HuH-7 (cell line): ENCODE data around the gene IL16.
"Not testable (repeated sequence)": the region's sequence is repeated elsewhere in the genome, so short reads cannot be mapped to it uniquely, and the experiment has no call there.

ENCODE experiments used
- DNase-seq: peaks from one replicate; pipeline ENCODE4 v3.0.0; 2011; ENCODE audit warnings: low spot score

IL16 gene

DNA sequence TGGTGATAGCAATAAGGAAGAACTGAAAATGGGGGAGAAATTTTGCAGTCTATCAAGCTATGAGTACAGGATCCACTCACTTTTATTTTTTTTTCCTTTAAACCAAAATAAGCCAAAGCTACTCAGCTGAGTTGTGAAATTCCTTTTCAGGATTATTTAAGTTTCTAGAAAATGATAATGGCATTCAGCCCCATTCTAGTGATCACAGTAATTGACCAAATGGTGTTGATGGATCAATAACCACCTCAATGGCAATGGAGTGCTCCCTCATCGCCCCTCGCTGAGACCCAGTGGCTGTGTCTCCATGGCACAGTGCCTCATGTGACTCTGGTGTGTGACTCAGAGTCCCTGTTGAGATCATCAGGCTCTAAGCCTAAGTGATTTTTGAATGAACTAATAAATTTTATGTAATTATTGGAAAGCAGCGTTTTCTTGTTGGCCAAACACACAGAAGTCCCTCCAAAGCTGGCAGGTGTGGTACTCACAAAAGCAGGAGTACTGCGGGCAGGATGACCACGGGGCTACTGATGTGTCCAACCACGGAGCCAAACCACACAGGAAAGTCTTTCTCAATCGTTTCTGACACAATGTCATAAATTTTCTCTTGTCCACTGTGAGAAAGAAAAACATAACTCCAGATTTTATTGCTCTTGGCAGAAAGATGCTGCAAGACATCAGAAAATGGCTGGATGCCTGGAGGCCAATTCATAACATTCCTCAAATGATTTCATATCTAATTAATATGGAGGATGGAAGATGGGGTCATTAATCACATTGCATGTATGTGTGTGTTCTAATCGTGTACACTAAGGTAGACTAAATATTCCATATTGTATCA is 141.7 kb downstream of the IL16 start:
- DNase-seq: no peak

DNA sequence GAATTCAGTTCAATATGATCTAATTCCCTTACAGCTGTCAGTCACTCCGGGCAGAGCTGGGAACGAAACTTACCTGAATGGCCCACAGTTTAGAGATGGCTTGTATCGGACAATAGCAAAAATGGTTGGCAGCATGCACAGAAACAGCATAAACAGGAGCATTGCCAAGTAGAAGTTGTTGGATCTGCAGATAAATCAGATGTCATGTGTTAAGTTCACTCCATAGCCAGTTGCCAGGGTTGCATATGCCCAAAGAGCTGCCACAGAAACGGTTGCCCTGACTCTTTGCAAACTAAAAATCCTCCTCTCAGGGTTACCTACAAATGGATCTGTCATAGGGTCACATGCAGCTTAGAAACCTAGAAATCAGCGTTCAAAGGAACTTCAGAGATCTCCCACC is 142.6 kb downstream of the IL16 start:
- DNase-seq: no peak

DNA sequence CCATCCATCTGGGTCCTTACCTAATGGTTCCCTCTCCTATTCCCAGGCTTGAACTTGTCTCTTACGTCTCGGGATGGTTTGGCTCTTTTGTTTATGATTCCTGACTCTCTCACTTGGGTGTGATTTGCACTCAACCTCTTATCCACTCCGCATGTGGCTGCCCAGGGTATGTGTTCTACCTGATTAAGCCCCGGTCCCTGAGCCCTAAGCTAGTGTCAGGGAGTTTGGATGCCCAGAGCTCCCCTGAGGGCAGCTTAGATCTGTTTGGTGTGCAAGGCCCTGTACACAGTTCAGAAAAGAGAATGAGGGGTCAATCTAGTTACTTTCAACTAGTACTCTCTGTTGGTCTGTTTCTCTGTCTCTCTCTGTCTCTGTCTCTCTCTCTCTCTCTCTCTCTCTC is 143.2 kb downstream of the IL16 start:
- DNase-seq: no peak

DNA sequence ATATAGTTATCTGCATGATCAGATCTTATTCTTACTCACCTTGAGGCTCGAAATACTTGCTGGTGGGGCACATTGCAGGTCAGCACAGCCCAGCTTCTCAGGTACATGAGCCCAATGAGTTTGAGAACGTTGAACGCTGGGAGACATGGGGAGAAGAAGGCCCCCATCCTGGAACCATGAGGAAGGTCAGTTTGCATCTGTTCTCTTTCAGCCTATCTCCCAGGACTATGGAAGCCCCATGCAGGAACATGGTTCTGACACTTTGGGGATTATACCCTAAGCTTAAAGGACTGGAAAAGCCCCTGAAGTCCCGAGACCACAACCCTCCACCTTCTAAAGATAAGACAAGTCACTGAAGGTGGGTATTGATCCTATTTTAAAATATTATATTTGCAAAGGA is 144.7 kb downstream of the IL16 start:
- DNase-seq: no peak

DNA sequence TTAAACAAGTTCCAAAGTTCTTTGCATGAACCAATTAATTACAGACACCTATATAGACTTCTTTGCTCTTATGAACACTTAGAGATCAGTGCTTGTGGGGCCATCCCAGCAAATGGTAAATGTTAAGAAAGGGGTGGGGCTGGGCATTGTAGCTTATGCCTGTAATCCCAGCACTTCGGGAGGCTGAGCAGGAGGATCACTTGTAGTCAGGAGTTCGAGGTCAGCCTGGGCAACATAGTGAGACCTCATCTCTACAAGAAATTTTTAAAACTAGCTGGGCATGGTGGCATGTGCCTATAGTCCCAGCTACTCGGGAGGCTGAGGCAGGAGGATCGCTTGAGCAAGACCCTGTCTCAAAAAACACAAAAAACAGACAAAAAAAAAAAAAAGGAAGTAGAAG is 146.7 kb downstream of the IL16 start:
- no peak for DNase-seq

DNA sequence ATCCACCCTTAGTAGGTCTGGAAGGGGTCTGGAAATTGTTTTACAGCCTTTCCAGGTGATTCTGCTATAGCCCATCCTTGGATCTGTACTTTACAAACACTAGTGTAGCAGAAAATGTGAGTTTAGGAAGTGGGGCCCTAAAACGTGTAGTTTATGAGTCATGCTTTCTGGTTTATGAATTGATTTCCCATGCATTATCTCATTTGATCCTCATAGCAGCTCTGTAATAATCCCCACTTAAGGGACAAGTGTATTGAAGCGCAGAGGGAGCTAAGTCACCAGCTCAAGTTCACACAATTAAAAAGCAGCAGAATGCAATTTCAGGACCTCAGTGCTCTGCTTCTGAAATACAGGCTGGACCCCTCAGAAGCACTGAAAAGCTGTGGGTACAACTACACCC is 149.9 kb downstream of the IL16 start:
- no peak for DNase-seq

DNA sequence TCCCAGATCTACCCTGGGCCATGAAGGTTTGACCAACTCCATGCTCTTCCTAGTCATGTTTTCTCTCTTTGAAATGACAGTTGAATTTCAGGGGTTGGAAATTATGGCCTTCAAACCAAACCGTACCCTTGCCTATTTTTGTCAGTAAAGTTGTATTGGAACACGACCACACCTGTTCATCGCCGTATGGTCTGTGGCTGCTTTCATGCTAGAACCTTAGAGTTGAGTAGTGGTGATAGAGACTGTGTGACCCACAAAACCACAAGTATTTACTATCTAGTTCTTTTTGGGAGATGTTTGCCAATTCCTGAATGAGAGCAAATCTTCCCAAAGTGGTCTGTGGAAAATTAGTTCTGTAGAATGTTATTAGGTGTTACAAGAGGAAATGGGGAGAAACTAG is 151.2 kb downstream of the IL16 start:
- DNase-seq: no peak

DNA sequence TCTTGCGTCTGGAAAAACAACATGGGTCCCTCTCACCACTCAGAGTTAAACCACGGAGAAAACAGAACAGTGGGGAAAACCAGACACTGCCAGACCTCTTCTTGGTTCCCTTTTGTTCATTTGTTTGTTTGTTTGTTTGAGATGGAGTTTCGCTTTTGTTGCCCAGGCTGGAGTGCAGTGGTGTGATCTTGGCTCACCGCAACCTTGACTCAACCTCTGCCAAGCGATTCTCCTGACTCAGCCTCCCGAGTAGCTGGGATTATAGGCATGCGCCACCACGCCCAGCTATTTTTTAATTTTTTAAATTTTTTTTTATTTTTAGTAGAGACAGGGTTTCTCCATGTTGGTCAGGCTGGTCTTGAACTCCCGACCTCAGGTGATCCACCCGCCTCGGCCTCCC is 152.0 kb downstream of the IL16 start:
- DNase-seq: not testable (repeated sequence)

DNA sequence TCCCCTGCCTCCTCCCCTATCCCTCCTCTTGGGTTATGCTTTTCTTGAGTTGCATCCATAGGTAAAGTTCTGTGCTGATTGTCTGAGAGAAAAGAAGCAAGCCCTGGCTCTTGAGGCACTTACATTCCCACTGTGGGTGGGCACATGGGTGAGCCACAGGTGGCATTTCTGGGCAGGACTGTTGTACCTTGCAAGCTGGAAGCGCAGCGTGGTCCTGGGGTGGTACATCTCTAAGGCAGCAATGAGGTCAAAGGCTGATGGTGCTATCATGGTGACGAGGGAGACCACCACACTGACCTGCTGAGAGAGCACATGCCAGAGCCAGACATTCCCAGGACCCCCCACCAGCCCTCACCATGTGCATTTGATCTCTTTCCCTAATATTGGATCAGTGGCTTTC is 152.6 kb downstream of the IL16 start:
- no peak for DNase-seq

DNA sequence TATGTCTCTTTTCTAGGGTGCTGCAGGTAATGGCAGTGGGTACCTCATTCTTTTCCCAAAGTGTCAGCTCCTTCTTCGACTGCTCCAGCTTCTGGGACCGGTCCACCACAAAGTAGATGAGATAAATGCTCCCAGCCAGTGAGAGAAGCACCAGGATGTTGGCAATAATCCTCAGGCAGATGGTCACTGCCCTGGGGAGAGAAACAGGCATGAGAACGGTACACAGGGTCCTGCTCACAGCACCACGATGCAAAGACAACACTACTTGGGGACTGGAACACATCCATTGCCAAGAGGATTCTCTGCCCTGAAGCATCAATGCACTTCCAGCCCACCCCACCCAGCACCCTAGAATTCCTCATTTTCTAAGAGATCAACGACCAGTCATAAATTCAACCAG is 155.0 kb downstream of the IL16 start:
- DNase-seq: no peak

DNA sequence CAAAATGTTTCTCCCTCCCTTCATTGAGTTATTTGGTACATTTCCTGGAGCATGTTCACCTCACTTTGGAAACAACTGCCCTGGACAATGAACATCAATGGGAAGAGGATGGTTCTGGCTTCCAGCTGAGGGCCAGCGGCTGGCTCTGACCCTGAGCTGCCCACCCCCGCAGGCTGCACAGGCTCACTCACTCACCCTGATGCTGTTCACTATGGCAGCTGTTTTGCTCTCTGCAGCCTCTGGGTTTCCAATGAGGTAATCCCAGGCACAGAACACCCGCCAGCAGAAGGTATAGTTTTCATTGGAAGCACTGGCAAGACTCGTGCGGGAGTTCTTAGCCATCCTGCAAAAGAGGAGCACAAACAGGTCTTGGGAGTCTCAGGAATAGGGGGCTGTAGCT is 159.6 kb downstream of the IL16 start:
- DNase-seq: no peak

DNA sequence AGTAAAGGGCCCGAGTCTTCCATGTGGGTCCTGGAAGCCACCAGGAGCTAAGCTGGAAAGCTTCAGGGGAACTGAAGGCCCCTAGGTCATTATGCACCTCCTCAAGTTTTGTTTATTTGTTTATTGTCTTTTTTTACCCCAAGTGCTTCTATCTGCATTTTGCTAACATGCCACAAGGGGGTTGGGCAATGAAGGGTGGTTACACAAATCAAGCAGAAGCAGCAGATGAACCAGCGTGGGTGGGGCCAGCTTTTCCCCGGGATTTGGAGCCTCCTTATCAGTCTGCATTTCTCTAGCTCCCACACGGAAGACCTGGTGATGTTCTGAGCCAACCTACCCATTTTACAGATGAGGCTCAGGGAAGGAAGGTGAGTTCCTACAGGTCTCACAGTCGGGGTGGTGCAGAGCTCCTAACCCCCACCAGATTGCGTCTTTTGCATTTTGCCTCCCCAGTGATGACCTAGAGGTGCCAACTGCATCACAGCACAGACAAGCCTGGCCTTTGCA is 160.6 kb downstream of the IL16 start:
- DNase-seq: no peak

DNA sequence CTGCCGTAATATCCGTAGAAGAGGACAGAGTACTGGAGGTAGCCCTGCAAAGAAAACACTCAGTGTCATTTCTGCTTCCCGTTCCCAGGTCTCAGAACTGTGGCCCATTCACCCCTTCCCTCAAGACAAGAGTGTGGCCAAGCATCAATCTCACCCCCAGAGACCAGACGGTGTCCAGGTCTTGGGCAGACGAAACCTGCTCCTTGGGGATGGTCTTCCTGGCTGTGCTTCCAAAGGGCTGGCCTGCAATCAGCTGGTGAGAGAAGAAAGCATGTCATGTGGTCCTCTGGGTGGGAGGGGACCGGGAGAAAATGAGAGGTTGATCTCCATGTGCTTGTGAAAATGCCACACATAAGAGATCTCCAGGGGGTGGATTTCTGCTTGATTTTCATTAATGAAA is 161.6 kb downstream of the IL16 start:
- DNase-seq: no peak

DNA sequence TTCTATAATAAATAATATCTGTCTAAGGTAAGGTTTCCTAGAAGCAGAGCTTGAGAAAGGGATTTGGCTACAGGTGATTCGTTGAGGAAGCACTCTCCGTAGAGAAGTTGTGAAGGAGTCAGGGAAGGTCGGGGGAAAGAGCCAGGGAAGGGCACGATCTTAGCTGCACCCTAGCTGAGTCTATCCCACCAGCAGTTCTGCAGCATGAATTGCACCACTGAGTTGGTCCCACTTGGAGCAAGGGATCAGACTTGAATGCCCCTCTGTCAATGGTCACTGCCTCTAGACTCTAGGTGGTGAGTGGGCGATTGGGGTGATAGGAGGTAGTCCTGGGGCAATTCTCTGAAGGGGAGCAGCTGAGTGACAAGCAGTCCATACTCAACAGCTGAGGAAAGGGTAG is 163.8 kb downstream of the IL16 start:
- DNase-seq: no peak

DNA sequence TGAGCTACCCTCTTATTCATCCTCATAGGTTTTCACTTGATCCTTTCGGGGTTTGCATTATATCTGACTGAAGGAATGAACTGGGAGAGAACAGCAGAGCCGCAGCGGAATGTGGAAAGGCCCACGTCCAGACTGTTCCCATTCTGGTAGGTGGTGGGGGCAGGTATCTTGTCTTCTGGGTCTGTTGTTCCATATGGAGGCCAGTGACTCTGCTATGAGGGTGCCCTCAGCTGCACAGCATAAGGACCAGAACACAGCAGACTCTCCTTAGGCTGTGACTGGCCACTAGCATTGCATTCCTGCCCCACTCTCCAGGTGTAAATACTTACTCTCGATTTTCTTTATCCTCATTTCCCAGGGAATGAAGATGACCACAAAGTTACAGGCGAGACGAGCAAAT is 165.2 kb downstream of the IL16 start:
- no peak for DNase-seq

DNA sequence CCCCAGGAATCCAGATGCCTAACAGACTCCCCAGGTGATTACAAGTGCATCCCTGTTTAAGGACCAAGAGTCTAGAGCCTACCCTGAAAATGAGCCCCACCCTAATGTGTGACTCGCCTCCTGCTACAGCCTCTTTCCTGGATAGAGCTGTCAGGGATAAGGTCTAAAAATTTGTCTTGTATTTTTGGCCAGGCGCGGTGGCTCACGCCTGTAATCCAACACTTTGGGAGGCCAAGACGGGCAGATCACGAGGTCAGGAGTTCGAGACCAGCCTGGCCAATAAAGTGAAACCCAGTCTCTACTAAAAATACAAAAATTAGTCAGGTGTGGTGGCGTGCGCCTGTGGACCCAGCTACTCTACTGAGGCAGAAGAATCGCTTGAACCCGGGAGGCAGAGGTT is 166.1 kb downstream of the IL16 start:
- no peak for DNase-seq

DNA sequence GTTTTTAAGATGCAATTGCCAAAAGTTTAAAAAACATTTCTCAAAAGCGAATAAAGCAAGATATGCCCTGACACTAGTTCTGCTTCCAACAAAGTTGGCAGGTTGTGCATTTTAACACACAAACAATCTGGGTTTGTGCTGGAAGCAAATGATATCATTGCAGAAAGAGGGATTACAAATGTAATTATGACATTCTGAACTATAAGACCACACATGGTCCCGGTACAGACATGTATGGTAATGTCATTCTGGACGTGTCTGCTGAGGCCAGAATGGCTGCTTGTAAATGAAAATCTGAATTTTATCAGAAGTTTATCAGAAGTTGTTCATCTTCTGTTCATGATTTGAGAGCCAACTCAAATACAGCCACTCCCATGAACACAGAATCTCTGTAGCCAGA is 166.6 kb downstream of the IL16 start:
- no peak for DNase-seq
